Liver (tissue), 3 donors: Measurements from ENCODE around the gene CREBL2.
"Not testable (repeated sequence)": the region's sequence is repeated elsewhere in the genome, so short reads cannot be mapped to it uniquely, and the experiment has no call there.

Source experiments
- ATF3 ChIP-seq: IDR thresholded peaks from 2 replicates; pipeline ENCODE4 v1.6.1; 2016; ENCODE audit warnings: antibody characterized with exemption
- EGR1 ChIP-seq, 2 donors: IDR thresholded peaks; 2 replicates each; pipeline ENCODE4 v1.6.1; 2016 to 2018; ENCODE audit warnings: antibody characterized with exemption in 2 of 2, low read depth in 2 of 2
- GABPA ChIP-seq, 2 donors: IDR thresholded peaks in 1 of 2; conservative IDR thresholded peaks in 1 of 2; 2 replicates each; pipeline ENCODE4 v1.6.1; 2016; ENCODE audit warnings: antibody characterized with exemption in 2 of 2, mild to moderate bottlenecking in 1 of 2, moderate library complexity in 1 of 2
- JUND ChIP-seq, 2 donors: IDR thresholded peaks; 2 replicates each; pipeline ENCODE4 v1.6.1; 2016; ENCODE audit warnings: antibody characterized with exemption in 2 of 2
- NR2F2 ChIP-seq: IDR thresholded peaks from 2 replicates; pipeline ENCODE4 v1.6.1; 2016; ENCODE audit warnings: antibody characterized with exemption
- RAD21 ChIP-seq, 2 donors: IDR thresholded peaks; 2 replicates each; pipeline ENCODE4 v1.6.1; 2016; ENCODE audit warnings: antibody characterized with exemption in 2 of 2, mild to moderate bottlenecking in 2 of 2
- RXRA ChIP-seq, 2 donors: IDR thresholded peaks; 2 replicates each; pipeline ENCODE4 v1.6.1; 2017 to 2018; ENCODE audit warnings: antibody characterized with exemption in 2 of 2, mild to moderate bottlenecking in 1 of 2
- SP1 ChIP-seq: IDR thresholded peaks from 2 replicates; pipeline ENCODE4 v1.6.1; 2018; ENCODE audit warnings: antibody characterized with exemption, mild to moderate bottlenecking
- TAF1 ChIP-seq: conservative IDR thresholded peaks from 2 replicates; pipeline ENCODE4 v1.6.1; 2016; ENCODE audit warnings: antibody characterized with exemption, mild to moderate bottlenecking
- YY1 ChIP-seq: IDR thresholded peaks from 2 replicates; pipeline ENCODE4 v1.6.1; 2016; ENCODE audit warnings: antibody characterized with exemption, mild to moderate bottlenecking
- TF ChIP-seq, protein P1 (sequence below): IDR thresholded peaks from 2 replicates; pipeline ENCODE4 v1.6.1; 2016; ENCODE audit warnings: antibody characterized with exemption, mild to moderate bottlenecking
- TF ChIP-seq, protein P2 (sequence below): fragments of 150-350 bp; IDR thresholded peaks from 2 replicates; pipeline ENCODE4 v1.5.1; 2017; ENCODE audit warnings: improper control_type of control experiment, low read depth, low read length; ENCODE audit not compliant: missing input control
- TF ChIP-seq, protein P3 (sequence below): IDR thresholded peaks from 2 replicates; pipeline ENCODE4 v1.6.1; 2016; ENCODE audit warnings: antibody characterized with exemption
- TF ChIP-seq, protein P4 (sequence below): IDR thresholded peaks from 2 replicates; pipeline ENCODE4 v1.6.1; 2016; ENCODE audit warnings: antibody characterized with exemption
- donor health status: healthy.
- donor health status: healthy.

DNA sequence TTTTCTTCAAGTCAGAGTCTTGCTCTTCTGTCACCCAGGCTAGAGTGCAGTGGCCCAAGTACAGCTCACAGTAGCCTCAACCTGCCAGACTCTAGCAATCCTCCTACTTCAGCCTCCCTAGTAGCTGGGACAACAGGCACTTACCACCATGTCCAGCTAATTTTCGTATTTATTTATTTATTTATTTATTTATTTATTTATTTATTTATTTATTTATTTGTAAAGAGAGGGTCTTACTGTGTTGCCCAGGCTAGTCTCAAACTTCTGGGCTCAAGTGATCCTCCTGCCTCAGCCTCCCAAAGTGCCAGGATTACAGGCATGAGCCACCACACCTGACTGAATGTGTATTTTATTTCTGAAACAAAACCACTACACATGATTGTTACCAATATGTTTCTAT is 31.0 kb upstream of the CREBL2 start:
- TF ChIP-seq, protein P1, sequence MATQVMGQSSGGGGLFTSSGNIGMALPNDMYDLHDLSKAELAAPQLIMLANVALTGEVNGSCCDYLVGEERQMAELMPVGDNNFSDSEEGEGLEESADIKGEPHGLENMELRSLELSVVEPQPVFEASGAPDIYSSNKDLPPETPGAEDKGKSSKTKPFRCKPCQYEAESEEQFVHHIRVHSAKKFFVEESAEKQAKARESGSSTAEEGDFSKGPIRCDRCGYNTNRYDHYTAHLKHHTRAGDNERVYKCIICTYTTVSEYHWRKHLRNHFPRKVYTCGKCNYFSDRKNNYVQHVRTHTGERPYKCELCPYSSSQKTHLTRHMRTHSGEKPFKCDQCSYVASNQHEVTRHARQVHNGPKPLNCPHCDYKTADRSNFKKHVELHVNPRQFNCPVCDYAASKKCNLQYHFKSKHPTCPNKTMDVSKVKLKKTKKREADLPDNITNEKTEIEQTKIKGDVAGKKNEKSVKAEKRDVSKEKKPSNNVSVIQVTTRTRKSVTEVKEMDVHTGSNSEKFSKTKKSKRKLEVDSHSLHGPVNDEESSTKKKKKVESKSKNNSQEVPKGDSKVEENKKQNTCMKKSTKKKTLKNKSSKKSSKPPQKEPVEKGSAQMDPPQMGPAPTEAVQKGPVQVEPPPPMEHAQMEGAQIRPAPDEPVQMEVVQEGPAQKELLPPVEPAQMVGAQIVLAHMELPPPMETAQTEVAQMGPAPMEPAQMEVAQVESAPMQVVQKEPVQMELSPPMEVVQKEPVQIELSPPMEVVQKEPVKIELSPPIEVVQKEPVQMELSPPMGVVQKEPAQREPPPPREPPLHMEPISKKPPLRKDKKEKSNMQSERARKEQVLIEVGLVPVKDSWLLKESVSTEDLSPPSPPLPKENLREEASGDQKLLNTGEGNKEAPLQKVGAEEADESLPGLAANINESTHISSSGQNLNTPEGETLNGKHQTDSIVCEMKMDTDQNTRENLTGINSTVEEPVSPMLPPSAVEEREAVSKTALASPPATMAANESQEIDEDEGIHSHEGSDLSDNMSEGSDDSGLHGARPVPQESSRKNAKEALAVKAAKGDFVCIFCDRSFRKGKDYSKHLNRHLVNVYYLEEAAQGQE = not testable (repeated sequence)
- TF ChIP-seq, protein P2, sequence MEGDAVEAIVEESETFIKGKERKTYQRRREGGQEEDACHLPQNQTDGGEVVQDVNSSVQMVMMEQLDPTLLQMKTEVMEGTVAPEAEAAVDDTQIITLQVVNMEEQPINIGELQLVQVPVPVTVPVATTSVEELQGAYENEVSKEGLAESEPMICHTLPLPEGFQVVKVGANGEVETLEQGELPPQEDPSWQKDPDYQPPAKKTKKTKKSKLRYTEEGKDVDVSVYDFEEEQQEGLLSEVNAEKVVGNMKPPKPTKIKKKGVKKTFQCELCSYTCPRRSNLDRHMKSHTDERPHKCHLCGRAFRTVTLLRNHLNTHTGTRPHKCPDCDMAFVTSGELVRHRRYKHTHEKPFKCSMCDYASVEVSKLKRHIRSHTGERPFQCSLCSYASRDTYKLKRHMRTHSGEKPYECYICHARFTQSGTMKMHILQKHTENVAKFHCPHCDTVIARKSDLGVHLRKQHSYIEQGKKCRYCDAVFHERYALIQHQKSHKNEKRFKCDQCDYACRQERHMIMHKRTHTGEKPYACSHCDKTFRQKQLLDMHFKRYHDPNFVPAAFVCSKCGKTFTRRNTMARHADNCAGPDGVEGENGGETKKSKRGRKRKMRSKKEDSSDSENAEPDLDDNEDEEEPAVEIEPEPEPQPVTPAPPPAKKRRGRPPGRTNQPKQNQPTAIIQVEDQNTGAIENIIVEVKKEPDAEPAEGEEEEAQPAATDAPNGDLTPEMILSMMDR = not testable (repeated sequence)
- TF ChIP-seq, protein P3, sequence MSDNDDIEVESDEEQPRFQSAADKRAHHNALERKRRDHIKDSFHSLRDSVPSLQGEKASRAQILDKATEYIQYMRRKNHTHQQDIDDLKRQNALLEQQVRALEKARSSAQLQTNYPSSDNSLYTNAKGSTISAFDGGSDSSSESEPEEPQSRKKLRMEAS = not testable (repeated sequence)
- TF ChIP-seq YY1; RAD21 (IDR thresholded peaks at IDR 0.05); ATF3; NR2F2; GABPA (IDR thresholded peaks at IDR 0.05 in 1 of 2, conservative IDR thresholded peaks at IDR 0.05 in 1 of 2); EGR1 (IDR thresholded peaks at IDR 0.05; ENCODE audit: low read depth in 2 of 2); TAF1; JUND (IDR thresholded peaks at IDR 0.05); SP1; RXRA (IDR thresholded peaks at IDR 0.05): not testable (repeated sequence)
- TF ChIP-seq, protein P4, sequence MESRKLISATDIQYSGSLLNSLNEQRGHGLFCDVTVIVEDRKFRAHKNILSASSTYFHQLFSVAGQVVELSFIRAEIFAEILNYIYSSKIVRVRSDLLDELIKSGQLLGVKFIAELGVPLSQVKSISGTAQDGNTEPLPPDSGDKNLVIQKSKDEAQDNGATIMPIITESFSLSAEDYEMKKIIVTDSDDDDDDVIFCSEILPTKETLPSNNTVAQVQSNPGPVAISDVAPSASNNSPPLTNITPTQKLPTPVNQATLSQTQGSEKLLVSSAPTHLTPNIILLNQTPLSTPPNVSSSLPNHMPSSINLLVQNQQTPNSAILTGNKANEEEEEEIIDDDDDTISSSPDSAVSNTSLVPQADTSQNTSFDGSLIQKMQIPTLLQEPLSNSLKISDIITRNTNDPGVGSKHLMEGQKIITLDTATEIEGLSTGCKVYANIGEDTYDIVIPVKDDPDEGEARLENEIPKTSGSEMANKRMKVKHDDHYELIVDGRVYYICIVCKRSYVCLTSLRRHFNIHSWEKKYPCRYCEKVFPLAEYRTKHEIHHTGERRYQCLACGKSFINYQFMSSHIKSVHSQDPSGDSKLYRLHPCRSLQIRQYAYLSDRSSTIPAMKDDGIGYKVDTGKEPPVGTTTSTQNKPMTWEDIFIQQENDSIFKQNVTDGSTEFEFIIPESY = not testable (repeated sequence)
